ENCODE results near the gene VPS13A. TPM values are rescaled to one million over a fixed set of nuclear protein-coding genes. Genes with fewer than 3 reads are reported as not detected.

Gene VPS13A
- total and polyA plus RNA-seq, 8 donors: 3.1 to 87.6 (median 29.2) TPM

GRCh38 chr9:77316058-77316457 is 138.7 kb downstream of the VPS13A start:
- WGBS, 5 donors: 80 to 91% (median 90%) methylated on average over 1 of the region's 1 CpG
- no peak for DNase-seq

GRCh38 chr9:77325058-77325457 is 147.7 kb downstream of the VPS13A start:
- no peak for DNase-seq
- no peak overlapping the region for H3K4me3 ChIP-seq
- no peaks in the 10 kb centered on the region for H3K9me3 ChIP-seq
- H3K27ac ChIP-seq: no peak overlapping the region
- intact Hi-C loops (cut with DNase I; ENCODE audit: low total_unique reads): no loop called here
- TF ChIP-seq EP300 (IDR thresholded peaks at IDR 0.05): no peak
- no peak for TF ChIP-seq CTCF (IDR thresholded peaks at IDR 0.05)
- TF ChIP-seq POLR2AphosphoS5 (IDR thresholded peaks at IDR 0.05): no peak
- no peak for TF ChIP-seq POLR2A (IDR thresholded peaks at IDR 0.05)
- peaks cover 6 to 63% (median 47%) of the 10 kb centered on the region in 4 donors for H3K36me3 ChIP-seq
- no peaks in the 10 kb centered on the region for H3K27me3 ChIP-seq
- 95 to 100% (median 98%) methylated on average over 5 of the region's 5 CpGs for WGBS, 5 donors
- no peaks in the 10 kb centered on the region for H3K4me1 ChIP-seq

More at GRCh38 chr9:77316058-77316457, 138.7 kb downstream of the VPS13A start:
- H3K4me1 ChIP-seq: no peaks in the 10 kb centered on the region
- no peak overlapping the region for H3K4me3 ChIP-seq
- intact Hi-C loops (cut with DNase I; ENCODE audit: low total_unique reads): no loop called here
- H3K9me3 ChIP-seq: no peaks in the 10 kb centered on the region
- H3K27me3 ChIP-seq: no peaks in the 10 kb centered on the region
- TF ChIP-seq POLR2AphosphoS5 (IDR thresholded peaks at IDR 0.05): no peak
- TF ChIP-seq EP300 (IDR thresholded peaks at IDR 0.05): no peak
- TF ChIP-seq CTCF (IDR thresholded peaks at IDR 0.05): no peak
- TF ChIP-seq POLR2A (IDR thresholded peaks at IDR 0.05): no peak
- H3K27ac ChIP-seq: no peak overlapping the region
- peaks cover 0 to 63% (median 45%) of the 10 kb centered on the region in 4 donors for H3K36me3 ChIP-seq

- no peak for DNase-seq
- H3K4me1 ChIP-seq: no peaks in the 10 kb centered on the region
- intact Hi-C loops (cut with DNase I; ENCODE audit: low total_unique reads): no loop called here
- H3K9me3 ChIP-seq: no peaks in the 10 kb centered on the region
- peaks cover 6 to 56% (median 37%) of the 10 kb centered on the region in 4 donors for H3K36me3 ChIP-seq
- no peak for TF ChIP-seq EP300 (IDR thresholded peaks at IDR 0.05)
- TF ChIP-seq CTCF (IDR thresholded peaks at IDR 0.05): no peak
- TF ChIP-seq POLR2AphosphoS5 (IDR thresholded peaks at IDR 0.05): no peak
- no peak for TF ChIP-seq POLR2A (IDR thresholded peaks at IDR 0.05)
- H3K27ac ChIP-seq: no peak overlapping the region
- 92 to 100% (median 98%) methylated on average over 1 of the region's 1 CpG for WGBS, 5 donors
- H3K27me3 ChIP-seq: no peaks in the 10 kb centered on the region
- H3K4me3 ChIP-seq: no peak overlapping the region
Observed at GRCh38 chr9:77328102-77328501, 150.8 kb downstream of the VPS13A start.

- no peak overlapping the region for H3K4me3 ChIP-seq
- H3K36me3 ChIP-seq: peaks cover 8 to 50% (median 48%) of the 10 kb centered on the region in 4 donors
- H3K4me1 ChIP-seq: no peaks in the 10 kb centered on the region
- intact Hi-C loops (cut with DNase I; ENCODE audit: low total_unique reads): no loop called here
- no peaks in the 10 kb centered on the region for H3K9me3 ChIP-seq
- 90 to 100% (median 96%) methylated on average over 5 of the region's 5 CpGs for WGBS, 5 donors
- TF ChIP-seq CTCF (IDR thresholded peaks at IDR 0.05): no peak
- no peak for TF ChIP-seq EP300 (IDR thresholded peaks at IDR 0.05)
- TF ChIP-seq POLR2AphosphoS5 (IDR thresholded peaks at IDR 0.05): no peak
- no peak for TF ChIP-seq POLR2A (IDR thresholded peaks at IDR 0.05)
- H3K27me3 ChIP-seq: no peaks in the 10 kb centered on the region
- DNase-seq: no peak
- no peak overlapping the region for H3K27ac ChIP-seq
Observed at GRCh38 chr9:77370064-77370463, 192.7 kb downstream of the VPS13A start.
